Activated naive CD4-positive, alpha-beta T cell treated with anti-CD3 and anti-CD28 coated beads, Interleukin-2, amount 50 U/mL, for 16 hours (primary cell): ENCODE data around the gene KCNAB3.
A peak's percentile ranks its signal among the peaks of the same experiment; 100 is the strongest.
"Not testable (repeated sequence)": the region's sequence is repeated elsewhere in the genome, so short reads cannot be mapped to it uniquely, and the experiment has no call there.

Source experiments
- DNase-seq: peaks from one replicate; pipeline ENCODE4 v3.0.0-alpha.2; 2020

The KCNAB3 gene

DNA sequence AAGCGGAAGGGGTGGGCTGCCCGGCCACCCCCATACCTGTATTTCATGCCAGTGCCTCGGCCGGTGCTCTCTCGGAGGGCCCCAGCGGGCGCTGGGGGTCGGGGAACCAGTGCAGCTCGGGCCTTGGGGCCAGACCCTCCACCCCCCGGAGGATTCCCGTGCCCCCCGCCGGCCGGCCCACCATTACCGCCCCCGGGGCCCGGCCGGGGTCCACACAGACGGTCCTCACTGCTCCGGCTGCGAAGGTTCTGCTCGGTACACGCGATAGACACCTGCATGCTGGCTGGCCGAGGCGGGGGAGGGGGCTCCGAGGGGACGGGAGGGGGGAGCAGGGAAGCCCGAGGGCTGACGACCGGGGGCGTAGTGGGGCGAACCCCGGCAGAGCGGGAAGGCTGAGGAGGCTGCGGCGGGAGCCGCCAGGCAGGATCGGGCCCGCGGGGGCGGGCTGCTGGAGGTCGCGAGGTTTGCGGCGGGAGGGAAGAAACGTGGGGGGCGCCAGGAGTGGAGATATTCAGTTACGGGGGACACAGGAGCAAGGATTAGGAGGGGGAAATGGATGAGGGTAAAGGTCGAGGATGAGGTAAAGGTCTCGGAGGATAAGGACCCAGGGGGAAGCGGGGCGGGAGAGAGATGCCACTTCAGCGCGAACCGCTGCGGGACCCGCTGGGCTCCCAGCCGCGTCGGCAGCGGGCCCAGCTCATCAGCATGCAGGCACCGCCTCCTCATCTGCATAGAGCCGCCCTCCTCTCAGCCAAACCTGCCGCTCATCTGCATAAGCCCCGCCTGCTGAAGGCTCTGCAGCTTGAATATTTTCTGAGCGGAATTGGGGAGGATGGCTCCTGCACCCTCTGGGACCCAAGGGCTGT lies at the start of gene KCNAB3:
Gene KCNAB3, minus strand, starts transcription at position 699 of the 866 bp plus-strand sequence. Its CDS starts 421 bp downstream, at position 278.
- DNase-seq, result peak; percentile 61

GRCh38 chr17:7977805-7978204 lies 48.1 kb upstream of the KCNAB3 start:
- no peak for DNase-seq

DNA sequence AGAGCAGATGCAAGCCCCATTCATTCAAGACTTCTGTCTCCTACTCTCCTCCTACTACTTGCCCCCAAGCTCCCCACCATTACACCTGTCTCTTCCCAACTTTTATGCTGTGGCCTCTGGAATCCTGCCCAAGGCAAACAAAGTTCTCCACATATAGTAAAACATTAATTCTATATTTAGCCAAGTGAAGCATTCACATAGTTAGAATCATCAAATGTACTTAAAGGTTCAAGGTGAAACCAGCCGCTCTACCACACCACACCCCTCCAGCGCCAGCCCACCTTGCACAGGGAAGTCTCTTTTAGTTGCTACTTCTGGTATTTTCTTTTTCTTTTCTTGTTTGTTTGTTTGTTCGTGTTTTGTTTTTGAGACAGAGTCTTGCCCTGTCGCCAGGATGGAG lies 47.4 kb upstream of the KCNAB3 start:
- no peak for DNase-seq

DNA sequence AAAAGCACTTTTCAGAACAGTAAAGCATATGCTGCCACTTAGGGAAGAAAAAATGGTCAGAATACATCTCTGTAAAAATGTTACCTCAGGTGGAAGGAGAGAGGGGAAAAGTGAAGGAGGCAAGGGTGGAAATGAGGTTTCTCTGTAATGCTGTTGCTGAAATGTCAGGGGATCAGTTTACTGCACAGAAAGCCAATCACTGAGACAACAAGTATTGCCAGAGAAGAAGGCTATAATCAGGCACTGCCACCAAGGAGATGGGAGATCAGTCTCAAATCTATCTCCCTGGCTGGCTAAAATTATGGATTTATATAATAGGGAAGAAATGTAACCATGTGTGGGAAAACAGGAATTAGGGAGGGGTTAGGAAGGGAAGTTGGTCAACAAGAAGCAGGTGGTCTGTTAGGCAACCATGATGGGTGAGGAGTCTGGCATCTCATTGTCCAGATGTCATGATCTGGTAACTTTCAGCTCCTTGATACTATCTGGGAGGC lies 45.0 kb upstream of the KCNAB3 start:
- no peak for DNase-seq

DNA sequence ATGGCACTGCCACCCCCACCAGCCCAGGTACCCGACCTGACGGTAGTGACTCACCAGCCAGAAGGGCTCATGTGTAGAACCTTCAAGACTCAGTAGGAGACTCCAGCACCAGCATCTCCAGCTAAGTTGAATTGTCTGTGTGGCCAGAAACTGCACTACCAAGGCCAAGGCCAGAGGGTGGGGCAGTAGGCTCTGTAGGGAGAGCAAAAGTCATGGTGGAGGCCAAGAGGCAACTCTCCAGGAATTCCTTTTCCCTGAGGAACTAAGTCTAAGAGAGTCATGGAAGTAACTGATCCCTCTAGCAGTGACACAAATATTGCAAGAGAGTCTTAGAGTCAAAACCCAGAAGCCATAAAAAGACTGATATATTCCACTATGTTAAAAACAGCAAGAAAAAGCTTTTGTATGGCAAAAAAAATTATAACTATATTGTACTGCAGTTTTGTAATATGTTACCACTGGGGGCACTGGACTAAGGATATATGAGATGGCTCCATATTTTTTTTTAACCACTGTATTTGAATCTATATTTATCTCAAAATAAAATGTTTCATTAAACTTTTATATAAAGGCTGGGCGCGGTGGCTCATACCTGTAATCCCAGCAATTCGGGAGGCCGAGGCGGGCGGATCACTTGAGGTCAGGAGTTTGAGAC lies 42.6 kb upstream of the KCNAB3 start:
- no peak for DNase-seq

- DNase-seq, result no peak
These were observed 42.0 kb upstream of the KCNAB3 start for GRCh38 chr17:7971651-7972050.

DNA sequence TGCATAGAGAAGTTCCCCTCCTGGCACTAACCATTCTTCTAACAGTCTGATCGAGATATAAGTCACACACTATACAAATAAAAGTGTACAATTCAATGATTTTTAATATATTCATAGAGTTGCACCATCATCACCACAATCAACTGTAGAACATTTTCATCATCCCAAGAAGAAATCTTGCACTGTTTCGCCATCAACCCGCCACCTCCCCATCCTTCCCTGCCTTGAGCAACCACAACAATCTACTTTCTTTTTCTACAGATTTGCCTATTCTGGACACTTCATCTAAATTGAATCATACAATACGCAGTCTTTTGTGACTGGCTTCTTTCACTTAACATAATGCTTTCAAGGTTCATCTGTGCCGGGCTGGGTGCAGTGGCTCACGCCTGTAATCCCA lies 39.8 kb upstream of the KCNAB3 start:
- no peak for DNase-seq

- DNase-seq, result no peak
These were observed 38.1 kb upstream of the KCNAB3 start for GRCh38 chr17:7967751-7968150.

- no peak for DNase-seq
These were observed 31.8 kb upstream of the KCNAB3 start for GRCh38 chr17:7961421-7961820.

- no peak for DNase-seq
These were observed 30.0 kb upstream of the KCNAB3 start for GRCh38 chr17:7959503-7960253.

DNA sequence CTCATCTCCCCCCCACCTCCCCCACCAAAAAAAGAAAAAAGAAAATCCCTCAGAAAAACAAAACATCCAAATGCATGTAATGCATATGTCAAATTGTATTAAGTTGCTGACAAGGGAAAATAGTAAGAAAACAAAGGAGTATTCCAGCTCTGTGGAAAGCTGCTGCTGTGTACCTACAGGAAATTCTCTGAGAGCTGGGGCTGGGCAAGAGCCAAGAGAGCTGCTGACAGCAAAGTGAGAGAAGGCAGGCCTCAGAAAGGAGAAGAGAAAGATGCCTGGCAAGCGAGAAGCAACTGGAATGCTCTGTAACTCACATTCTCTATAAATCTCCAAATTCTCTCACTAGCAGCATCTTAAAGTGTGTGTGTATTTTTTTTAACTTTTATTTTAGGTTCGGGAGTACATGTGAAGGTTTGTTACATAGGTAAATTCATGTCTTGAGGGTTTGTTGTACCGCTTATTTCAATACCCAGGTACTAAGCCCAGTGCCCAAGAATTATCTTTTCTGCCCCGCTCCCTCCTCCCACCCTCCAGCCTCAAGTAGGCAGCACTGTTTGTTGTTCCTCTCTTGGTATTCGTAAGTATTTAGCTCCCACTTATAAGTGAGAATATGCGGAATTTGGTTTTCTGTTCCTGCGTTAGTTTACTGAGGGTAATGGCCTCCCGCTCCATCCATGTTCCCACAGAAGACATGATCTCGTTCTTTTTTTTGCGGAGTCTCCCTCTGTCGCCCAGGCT lies 26.7 kb upstream of the KCNAB3 start:
- no peak for DNase-seq

- no peak for DNase-seq
These were observed 26.0 kb upstream of the KCNAB3 start for GRCh38 chr17:7955414-7956227.

GRCh38 chr17:7953266-7953665 lies 23.6 kb upstream of the KCNAB3 start:
- not testable (repeated sequence) for DNase-seq

DNA sequence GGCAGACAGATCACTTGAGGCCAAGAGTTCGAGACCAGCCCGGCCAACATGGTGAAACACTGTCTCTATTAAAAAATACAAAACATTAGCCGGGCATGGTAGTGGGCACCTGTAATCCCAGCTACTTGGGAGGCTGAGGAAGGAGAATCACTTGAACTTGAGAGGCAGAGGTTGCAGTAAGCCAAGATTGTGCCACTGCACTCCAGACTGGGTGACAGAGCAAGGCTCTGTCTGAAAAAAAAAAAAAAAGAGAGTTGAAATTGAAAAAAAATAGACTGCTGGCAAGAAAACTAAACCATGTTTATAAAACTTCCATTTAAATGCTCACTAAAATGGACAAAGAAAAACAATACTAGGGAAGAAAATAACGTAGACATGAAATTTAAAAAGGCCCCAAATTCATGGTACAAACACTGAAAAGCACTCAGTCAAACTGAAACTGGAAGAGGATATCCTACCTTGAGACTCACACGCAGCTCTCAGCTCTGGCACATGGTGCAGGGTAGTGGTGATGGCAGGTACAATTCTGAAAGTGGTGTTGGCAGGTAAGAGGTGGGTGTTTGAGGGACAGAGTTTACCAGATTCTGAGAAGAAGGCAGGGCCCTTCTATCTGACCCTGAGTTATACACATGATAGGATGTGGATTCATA lies 21.6 kb upstream of the KCNAB3 start:
- peak; percentile 58 for DNase-seq

DNA sequence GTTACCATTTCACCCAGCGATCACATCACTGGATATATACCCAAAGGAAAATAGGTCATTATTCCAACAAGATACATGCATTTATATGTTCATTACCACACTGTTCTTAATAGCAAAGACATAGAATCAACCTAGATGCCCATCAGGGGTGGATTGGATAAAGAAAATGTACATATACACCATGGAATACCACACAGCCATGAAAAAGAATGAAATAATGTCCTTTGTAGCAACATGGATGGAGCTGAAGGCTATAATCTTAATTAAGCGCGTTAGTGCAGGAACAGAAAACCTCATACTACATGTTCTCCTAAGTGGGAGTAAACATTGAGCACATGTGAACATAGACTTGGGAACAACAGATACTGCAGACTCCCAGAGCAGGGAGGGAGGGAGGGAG lies 20.9 kb upstream of the KCNAB3 start:
- DNase-seq, result no peak

DNA sequence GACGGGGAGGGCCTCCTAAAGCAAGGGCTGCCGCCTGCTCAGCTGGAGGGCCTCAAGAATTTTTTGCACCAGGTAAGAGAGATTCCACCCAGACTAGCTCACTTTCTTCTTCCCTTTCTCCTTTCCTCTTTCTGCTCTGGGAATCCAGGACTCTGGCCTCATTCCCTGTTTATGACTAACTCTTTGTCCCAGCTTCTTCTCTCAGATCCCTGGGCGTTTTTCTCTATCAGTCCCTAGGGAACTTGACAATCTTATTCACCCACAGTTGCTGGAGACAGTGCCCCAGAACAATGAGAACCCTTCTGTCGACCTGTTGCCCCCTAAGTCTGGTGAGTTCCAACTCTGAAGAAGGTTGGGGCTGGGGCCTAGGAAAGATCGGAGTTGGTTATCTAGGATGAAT lies 18.0 kb upstream of the KCNAB3 start:
- DNase-seq, result no peak

GRCh38 chr17:7946441-7946840 lies 16.8 kb upstream of the KCNAB3 start:
- DNase-seq, result no peak

DNA sequence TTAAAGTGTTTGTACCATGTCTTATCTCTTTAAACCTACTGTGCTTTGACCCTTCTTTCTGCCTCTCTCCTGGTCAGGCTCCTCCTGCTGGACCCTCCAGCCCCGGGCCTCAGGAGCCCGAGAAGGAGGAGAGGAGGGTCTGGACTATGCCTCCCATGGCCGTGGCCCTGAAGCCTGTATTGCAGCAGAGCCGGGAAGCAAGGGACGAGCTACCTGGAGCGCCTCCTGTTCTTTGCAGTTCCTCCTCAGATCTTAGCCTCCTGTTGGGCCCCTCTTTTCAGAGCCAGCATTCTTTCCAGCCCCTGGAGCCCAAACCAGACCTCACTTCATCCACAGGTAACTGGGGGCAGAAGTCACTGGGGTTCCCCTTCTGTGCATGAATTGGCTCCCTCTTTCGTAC lies 16.0 kb upstream of the KCNAB3 start:
- no peak for DNase-seq

- DNase-seq, result no peak
These were observed 14.7 kb upstream of the KCNAB3 start for GRCh38 chr17:7944326-7944725.

DNA sequence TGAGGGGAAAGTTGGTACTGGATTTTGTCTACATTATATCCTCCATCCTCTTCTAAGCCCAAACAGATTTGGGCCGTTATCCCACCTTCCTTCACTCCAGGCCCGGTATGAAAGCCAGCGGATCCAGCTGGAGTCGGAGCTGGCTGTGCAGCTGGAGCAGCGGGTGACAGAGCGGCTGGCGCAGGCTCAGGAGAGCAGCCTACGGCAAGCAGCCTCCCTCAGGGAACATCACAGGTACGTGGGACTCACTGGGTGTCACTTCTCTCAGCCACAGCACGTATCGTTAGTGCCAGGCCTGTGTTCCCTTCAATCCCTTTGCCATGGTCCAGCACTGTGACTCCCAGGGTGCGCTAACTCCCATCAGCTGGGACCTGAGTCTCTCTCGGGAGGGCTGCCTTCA lies 13.6 kb upstream of the KCNAB3 start:
- DNase-seq, result no peak

- DNase-seq, result no peak
These were observed 11.1 kb upstream of the KCNAB3 start for GRCh38 chr17:7940743-7941142.
